Measurements from ENCODE around the gene KCNQ4. TPM values are rescaled to one million over a fixed set of nuclear protein-coding genes. Genes with fewer than 3 reads are reported as not detected.

Gene KCNQ4
- total and polyA plus RNA-seq, 2 of the 13 experiments (the other 11 are each of a cell fraction or from before 2014, with no cell fraction given), result 0.02 to 0.09 TPM

- peak; percentile 83 for TF ChIP-seq STAG1 (CRISPR knock-in tag; IDR thresholded peaks at IDR 0.05)
- TF ChIP-seq PBX2 (CRISPR knock-in tag; IDR thresholded peaks at IDR 0.05), result no peak
- TF ChIP-seq ZNF180 (CRISPR knock-in tag; IDR thresholded peaks at IDR 0.05; ENCODE audit: borderline replicate concordance, low read depth), result no peak
- no peak for TF ChIP-seq ETV5 (CRISPR knock-in tag; IDR thresholded peaks at IDR 0.05; ENCODE audit: borderline replicate concordance)
- TF ChIP-seq NONO (IDR thresholded peaks at IDR 0.05), result no peak
- 0 out of 2 replicates have a peak, but pooled peaks have one; percentile 6 for TF ChIP-seq NONO (CRISPR knock-in tag; conservative IDR thresholded peaks at IDR 0.05)
- TF ChIP-seq ARID5B (CRISPR knock-in tag; IDR thresholded peaks at IDR 0.05), result peak; percentile 44; the same call in 1 of the 2 replicates
- peak; percentile 89 for TF ChIP-seq NFYB (CRISPR knock-in tag; IDR thresholded peaks at IDR 0.05)
- TF ChIP-seq CBX2 (IDR thresholded peaks at IDR 0.05; ENCODE audit: low read depth, low read length), result no peak
- TF ChIP-seq CBX2 (CRISPR knock-in tag; IDR thresholded peaks at IDR 0.05; ENCODE audit: low read depth), result no peak
- TF ChIP-seq IRX3 (CRISPR knock-in tag; IDR thresholded peaks at IDR 0.05; ENCODE audit: borderline replicate concordance, low read depth), result 0 out of 2 replicates have a peak, but pooled peaks have one; percentile 39
- TF ChIP-seq SIX4 (CRISPR knock-in tag; IDR thresholded peaks at IDR 0.05), result no peak
- TF ChIP-seq TFDP2 (CRISPR knock-in tag; IDR thresholded peaks at IDR 0.05), result no peak
- TF ChIP-seq U2AF1 (optimal IDR thresholded peaks at IDR 0.05; ENCODE audit: low read depth, low read length), result no peak
- TF ChIP-seq ATRX (CRISPR knock-in tag; IDR thresholded peaks at IDR 0.05; ENCODE audit: borderline replicate concordance), result no peak
- TF ChIP-seq ZNF597 (CRISPR knock-in tag; IDR thresholded peaks at IDR 0.05), result no peak
Measured at GRCh38 chr1:40862008-40862863, 78.6 kb downstream of the KCNQ4 start, which contains the start of gene CITED4 (continued).

Data from HepG2 (cell line).